WTC11 (cell line): ENCODE measurements around the gene LENG1. TPM values are rescaled to one million over a fixed set of nuclear protein-coding genes. Genes with fewer than 3 reads are reported as not detected.

ENCODE experiments used
- ATAC-seq: fragments of 200-7000 bp; cut with Tn5 transposase; 2 replicates; pipeline ENCODE4 v1.10.0; 2021; ENCODE audit warnings: mild to moderate bottlenecking, moderate library complexity
- CTCF ChIA-PET: fragments of 300-600 bp; sonication (Branson Sonifier 250); formaldehyde crosslinking; loops from one replicate; lab custom pipeline; 2021; ENCODE audit warnings: antibody characterized with exemption; lab: Charles Lee
- POLR2A ChIA-PET: fragments of 350-600 bp; sonication (Branson Sonifier 250); formaldehyde crosslinking; loops from one replicate; lab custom pipeline; 2021; ENCODE audit warnings: antibody characterized with exemption; lab: Charles Lee
- DNase-seq: peaks from one replicate; pipeline ENCODE4 v3.0.0; 2021; ENCODE audit warnings: low spot score
- H3K27ac Mint-ChIP-seq: 2 replicates; pipeline ENCODE4 v1.8.0; 2021; ENCODE audit warnings: mixed read lengths
- H3K27me3 Mint-ChIP-seq: 2 replicates; pipeline ENCODE4 v1.8.0; 2021; ENCODE audit warnings: low read depth, mild to moderate bottlenecking, moderate library complexity, mixed read lengths
- H3K36me3 Mint-ChIP-seq: 2 replicates; pipeline ENCODE4 v1.8.0; 2021; ENCODE audit warnings: mixed read lengths
- H3K4me1 Mint-ChIP-seq: 2 replicates; pipeline ENCODE4 v1.8.0; 2022; ENCODE audit warnings: mixed read lengths
- H3K4me3 Mint-ChIP-seq: 2 replicates; pipeline ENCODE4 v1.8.0; 2021; ENCODE audit warnings: mild to moderate bottlenecking, moderate library complexity, mixed read lengths
- H3K9me3 Mint-ChIP-seq: 2 replicates; pipeline ENCODE4 v1.8.0; 2021; ENCODE audit warnings: mixed read lengths
- CREM ChIP-seq: sonication (generic); formaldehyde crosslinking; IDR thresholded peaks from 2 replicates; pipeline ENCODE4 v1.8.1; 2022; ENCODE audit warnings: mild to moderate bottlenecking, missing genetic modification reagents, moderate library complexity
- ESRRA ChIP-seq: sonication (generic); formaldehyde crosslinking; IDR thresholded peaks from 2 replicates; pipeline ENCODE4 v1.8.1; 2022; ENCODE audit warnings: mild to moderate bottlenecking, missing genetic modification reagents, borderline replicate concordance
- ETV6 ChIP-seq: sonication (generic); formaldehyde crosslinking; IDR thresholded peaks from 2 replicates; pipeline ENCODE4 v1.8.1; 2022; ENCODE audit warnings: mild to moderate bottlenecking, missing genetic modification reagents
- FOXP1 ChIP-seq: sonication (generic); formaldehyde crosslinking; IDR thresholded peaks from 2 replicates; pipeline ENCODE4 v1.8.0; 2022; ENCODE audit warnings: missing genetic modification reagents, mild to moderate bottlenecking, moderate library complexity, borderline replicate concordance
- GABPB1 ChIP-seq: sonication (generic); formaldehyde crosslinking; IDR thresholded peaks from 2 replicates; pipeline ENCODE4 v1.8.1; 2023; ENCODE audit warnings: mild to moderate bottlenecking, missing genetic modification reagents
- NFE2L1 ChIP-seq: sonication (generic); formaldehyde crosslinking; IDR thresholded peaks from 2 replicates; pipeline ENCODE4 v1.8.1; 2023; ENCODE audit warnings: missing genetic modification reagents
- SMAD3 ChIP-seq: sonication (generic); formaldehyde crosslinking; IDR thresholded peaks from 2 replicates; pipeline ENCODE4 v1.8.0; 2022; ENCODE audit warnings: missing genetic modification reagents, mild to moderate bottlenecking, borderline replicate concordance
- SMAD4 ChIP-seq: sonication (generic); formaldehyde crosslinking; IDR thresholded peaks from 2 replicates; pipeline ENCODE4 v1.8.0; 2022; ENCODE audit warnings: mild to moderate bottlenecking, missing genetic modification reagents
- SP1 ChIP-seq: sonication (generic); formaldehyde crosslinking; conservative IDR thresholded peaks from 2 replicates; pipeline ENCODE4 v1.8.1; 2022; ENCODE audit warnings: missing genetic modification reagents
- TEAD1 ChIP-seq: sonication (generic); formaldehyde crosslinking; IDR thresholded peaks from 2 replicates; pipeline ENCODE4 v1.8.0; 2022; ENCODE audit warnings: mild to moderate bottlenecking, missing genetic modification reagents
- ZNF121 ChIP-seq: sonication (generic); formaldehyde crosslinking; IDR thresholded peaks from 2 replicates; pipeline ENCODE4 v1.8.0; 2023; ENCODE audit warnings: missing genetic modification reagents
- ZNF219 ChIP-seq: sonication (generic); formaldehyde crosslinking; IDR thresholded peaks from 2 replicates; pipeline ENCODE4 v1.8.0; 2023; ENCODE audit warnings: missing genetic modification reagents, mild to moderate bottlenecking, borderline replicate concordance
- ZNF416 ChIP-seq: fragments of 250-450 bp; sonication (Bioruptor Pico); IDR thresholded peaks from 2 replicates; pipeline ENCODE4 v1.9.0; 2021; ENCODE audit warnings: mild to moderate bottlenecking, inconsistent platforms
- total RNA-seq: library from RNA; stranded (reverse); gene quantifications from 3 replicates; pipeline ENCODE4 v1.2.3, GENCODE V29; 2021
- TF ChIP-seq, protein P1 (sequence below): sonication (generic); formaldehyde crosslinking; IDR thresholded peaks from 2 replicates; pipeline ENCODE4 v1.8.0; 2022; ENCODE audit warnings: mild to moderate bottlenecking, missing genetic modification reagents
- TF ChIP-seq, protein P2 (sequence below): sonication (generic); formaldehyde crosslinking; IDR thresholded peaks from 2 replicates; pipeline ENCODE4 v1.8.1; 2022; ENCODE audit warnings: low read depth, mild to moderate bottlenecking, moderate library complexity, missing genetic modification reagents, borderline replicate concordance
- TF ChIP-seq, protein P3 (sequence below): sonication (generic); formaldehyde crosslinking; IDR thresholded peaks from 2 replicates; pipeline ENCODE4 v1.8.1; 2022; ENCODE audit warnings: mild to moderate bottlenecking, missing genetic modification reagents, moderate library complexity, borderline replicate concordance
- TF ChIP-seq, protein P4 (sequence below): fragments of 250-450 bp; sonication (Bioruptor Pico); IDR thresholded peaks from 2 replicates; pipeline ENCODE4 v1.9.0; 2021; ENCODE audit warnings: moderate library complexity, mild to moderate bottlenecking, inconsistent platforms, borderline replicate concordance
- TF ChIP-seq, protein P5 (sequence below): sonication (generic); formaldehyde crosslinking; IDR thresholded peaks from 2 replicates; pipeline ENCODE4 v1.8.0; 2022; ENCODE audit warnings: mild to moderate bottlenecking, missing genetic modification reagents
- TF ChIP-seq, protein P6 (sequence below): fragments of 250-450 bp; sonication (Bioruptor Pico); IDR thresholded peaks from 2 replicates; pipeline ENCODE4 v1.9.0; 2021; ENCODE audit warnings: mild to moderate bottlenecking, borderline replicate concordance

LENG1 gene
- total RNA-seq, 1 experiment from 2014 or later, result 4.9 TPM

DNA sequence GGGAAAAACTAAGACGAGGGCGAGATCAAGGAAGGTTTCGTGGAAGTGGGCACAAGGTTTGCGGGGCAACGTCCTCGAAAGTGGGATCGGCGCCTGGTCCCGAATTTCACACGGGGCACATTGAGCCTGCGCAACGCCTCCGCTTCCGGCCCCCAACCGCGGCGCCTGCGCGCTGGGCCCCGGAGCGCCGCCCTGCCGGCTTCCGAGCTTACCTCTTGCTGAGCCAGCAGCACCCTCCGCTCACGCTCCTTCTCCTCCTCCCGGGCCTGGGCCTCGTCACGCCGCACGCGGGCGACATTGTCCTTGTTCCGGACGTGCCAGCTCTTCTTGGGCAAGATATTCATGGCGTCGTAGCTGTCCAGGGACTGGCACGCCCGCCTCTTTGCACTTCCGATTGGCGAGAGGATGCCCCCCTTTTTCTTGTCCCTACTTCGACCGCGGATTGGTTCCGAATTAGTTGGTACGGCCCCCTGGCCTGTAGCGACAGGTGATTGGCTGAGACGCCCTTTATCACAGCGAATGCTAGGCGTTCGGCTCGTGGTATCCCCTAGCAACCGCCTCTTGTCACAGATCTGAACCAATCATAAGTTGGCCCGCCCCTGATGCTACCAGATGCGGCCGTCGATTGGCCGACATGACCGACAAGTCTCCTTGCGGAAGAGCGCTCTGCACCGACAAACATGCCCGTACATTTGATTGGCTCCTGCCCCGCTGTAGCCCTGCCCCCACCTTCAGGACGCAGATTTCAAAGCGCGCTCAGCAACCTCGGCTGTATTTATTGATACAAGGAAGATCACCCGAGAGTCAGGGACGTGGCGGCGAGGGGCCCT, at the start of gene LENG1 (continued):
- TF ChIP-seq, protein P1, sequence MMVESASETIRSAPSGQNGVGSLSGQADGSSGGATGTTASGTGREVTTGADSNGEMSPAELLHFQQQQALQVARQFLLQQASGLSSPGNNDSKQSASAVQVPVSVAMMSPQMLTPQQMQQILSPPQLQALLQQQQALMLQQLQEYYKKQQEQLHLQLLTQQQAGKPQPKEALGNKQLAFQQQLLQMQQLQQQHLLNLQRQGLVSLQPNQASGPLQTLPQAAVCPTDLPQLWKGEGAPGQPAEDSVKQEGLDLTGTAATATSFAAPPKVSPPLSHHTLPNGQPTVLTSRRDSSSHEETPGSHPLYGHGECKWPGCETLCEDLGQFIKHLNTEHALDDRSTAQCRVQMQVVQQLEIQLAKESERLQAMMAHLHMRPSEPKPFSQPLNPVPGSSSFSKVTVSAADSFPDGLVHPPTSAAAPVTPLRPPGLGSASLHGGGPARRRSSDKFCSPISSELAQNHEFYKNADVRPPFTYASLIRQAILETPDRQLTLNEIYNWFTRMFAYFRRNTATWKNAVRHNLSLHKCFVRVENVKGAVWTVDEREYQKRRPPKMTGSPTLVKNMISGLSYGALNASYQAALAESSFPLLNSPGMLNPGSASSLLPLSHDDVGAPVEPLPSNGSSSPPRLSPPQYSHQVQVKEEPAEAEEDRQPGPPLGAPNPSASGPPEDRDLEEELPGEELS (CRISPR knock-in tag), result peak; percentile 50
- peak; percentile 81 for TF ChIP-seq ZNF416 (CRISPR knock-in tag)
- TF ChIP-seq, protein P2, sequence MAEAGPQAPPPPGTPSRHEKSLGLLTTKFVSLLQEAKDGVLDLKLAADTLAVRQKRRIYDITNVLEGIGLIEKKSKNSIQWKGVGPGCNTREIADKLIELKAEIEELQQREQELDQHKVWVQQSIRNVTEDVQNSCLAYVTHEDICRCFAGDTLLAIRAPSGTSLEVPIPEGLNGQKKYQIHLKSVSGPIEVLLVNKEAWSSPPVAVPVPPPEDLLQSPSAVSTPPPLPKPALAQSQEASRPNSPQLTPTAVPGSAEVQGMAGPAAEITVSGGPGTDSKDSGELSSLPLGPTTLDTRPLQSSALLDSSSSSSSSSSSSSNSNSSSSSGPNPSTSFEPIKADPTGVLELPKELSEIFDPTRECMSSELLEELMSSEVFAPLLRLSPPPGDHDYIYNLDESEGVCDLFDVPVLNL (CRISPR knock-in tag), result no peak
- TF ChIP-seq NFE2L1 (CRISPR knock-in tag), result no peak
- peak; percentile 94 for TF ChIP-seq ZNF121 (CRISPR knock-in tag)
- peak; percentile 65; the same call in 1 of the 2 replicates for TF ChIP-seq GABPB1 (CRISPR knock-in tag)
- TF ChIP-seq, protein P3, sequence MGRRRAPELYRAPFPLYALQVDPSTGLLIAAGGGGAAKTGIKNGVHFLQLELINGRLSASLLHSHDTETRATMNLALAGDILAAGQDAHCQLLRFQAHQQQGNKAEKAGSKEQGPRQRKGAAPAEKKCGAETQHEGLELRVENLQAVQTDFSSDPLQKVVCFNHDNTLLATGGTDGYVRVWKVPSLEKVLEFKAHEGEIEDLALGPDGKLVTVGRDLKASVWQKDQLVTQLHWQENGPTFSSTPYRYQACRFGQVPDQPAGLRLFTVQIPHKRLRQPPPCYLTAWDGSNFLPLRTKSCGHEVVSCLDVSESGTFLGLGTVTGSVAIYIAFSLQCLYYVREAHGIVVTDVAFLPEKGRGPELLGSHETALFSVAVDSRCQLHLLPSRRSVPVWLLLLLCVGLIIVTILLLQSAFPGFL (CRISPR knock-in tag), result peak; percentile 31; the same call in 1 of the 2 replicates
- TF ChIP-seq ESRRA, result no peak
- peak; percentile 83 for TF ChIP-seq SP1 (CRISPR knock-in tag)
- 0 out of 2 replicates have a peak, but pooled peaks have one; percentile 46 for TF ChIP-seq TEAD1 (CRISPR knock-in tag)
- peak; percentile 43; the same call in 1 of the 2 replicates for TF ChIP-seq FOXP1 (CRISPR knock-in tag)
- 0 out of 2 replicates have a peak, but pooled peaks have one; percentile 55 for TF ChIP-seq ETV6 (CRISPR knock-in tag)
- TF ChIP-seq, all 79 proteins: peak for 15

DNA sequence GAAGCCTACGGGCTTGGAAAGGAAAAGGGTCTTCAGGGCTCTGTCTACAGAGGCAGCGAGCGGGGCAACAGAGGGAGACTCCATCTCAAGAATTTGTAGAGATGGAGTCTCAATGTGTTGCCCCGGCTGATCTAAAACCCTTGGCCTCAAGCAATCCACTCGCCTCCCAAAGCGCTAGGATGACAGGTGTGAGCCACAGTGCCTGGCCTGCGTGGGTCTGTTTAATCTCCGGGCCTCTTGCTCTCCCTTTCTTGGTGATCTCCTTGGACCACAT, 49.2 kb upstream of the LENG1 start:
- peaks cover 40% of the 10 kb centered on the region for H3K4me1 Mint-ChIP-seq
- peaks cover 52% of the 10 kb centered on the region for H3K36me3 Mint-ChIP-seq
- TF ChIP-seq SMAD3 (CRISPR knock-in tag) (0 out of 2 replicates have a peak, but pooled peaks have one; percentile 2), ZNF121 (CRISPR knock-in tag) (peak; percentile 57), CREM (CRISPR knock-in tag) (no peak), SMAD4 (no peak), SP1 (CRISPR knock-in tag) (no peak), ZNF219 (CRISPR knock-in tag) (peak; percentile 53; the same call in 1 of the 2 replicates)
- TF ChIP-seq, protein P4, sequence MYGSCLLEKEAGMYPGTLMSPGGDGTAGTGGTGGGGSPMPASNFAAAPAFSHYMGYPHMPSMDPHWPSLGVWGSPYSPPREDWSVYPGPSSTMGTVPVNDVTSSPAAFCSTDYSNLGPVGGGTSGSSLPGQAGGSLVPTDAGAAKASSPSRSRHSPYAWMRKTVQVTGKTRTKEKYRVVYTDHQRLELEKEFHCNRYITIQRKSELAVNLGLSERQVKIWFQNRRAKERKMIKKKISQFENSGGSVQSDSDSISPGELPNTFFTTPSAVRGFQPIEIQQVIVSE (CRISPR knock-in tag), result no peak
- TF ChIP-seq, protein P5, sequence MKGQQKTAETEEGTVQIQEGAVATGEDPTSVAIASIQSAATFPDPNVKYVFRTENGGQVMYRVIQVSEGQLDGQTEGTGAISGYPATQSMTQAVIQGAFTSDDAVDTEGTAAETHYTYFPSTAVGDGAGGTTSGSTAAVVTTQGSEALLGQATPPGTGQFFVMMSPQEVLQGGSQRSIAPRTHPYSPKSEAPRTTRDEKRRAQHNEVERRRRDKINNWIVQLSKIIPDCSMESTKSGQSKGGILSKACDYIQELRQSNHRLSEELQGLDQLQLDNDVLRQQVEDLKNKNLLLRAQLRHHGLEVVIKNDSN (CRISPR knock-in tag), result 0 out of 2 replicates have a peak, but pooled peaks have one; percentile 38
- TF ChIP-seq, protein P6, sequence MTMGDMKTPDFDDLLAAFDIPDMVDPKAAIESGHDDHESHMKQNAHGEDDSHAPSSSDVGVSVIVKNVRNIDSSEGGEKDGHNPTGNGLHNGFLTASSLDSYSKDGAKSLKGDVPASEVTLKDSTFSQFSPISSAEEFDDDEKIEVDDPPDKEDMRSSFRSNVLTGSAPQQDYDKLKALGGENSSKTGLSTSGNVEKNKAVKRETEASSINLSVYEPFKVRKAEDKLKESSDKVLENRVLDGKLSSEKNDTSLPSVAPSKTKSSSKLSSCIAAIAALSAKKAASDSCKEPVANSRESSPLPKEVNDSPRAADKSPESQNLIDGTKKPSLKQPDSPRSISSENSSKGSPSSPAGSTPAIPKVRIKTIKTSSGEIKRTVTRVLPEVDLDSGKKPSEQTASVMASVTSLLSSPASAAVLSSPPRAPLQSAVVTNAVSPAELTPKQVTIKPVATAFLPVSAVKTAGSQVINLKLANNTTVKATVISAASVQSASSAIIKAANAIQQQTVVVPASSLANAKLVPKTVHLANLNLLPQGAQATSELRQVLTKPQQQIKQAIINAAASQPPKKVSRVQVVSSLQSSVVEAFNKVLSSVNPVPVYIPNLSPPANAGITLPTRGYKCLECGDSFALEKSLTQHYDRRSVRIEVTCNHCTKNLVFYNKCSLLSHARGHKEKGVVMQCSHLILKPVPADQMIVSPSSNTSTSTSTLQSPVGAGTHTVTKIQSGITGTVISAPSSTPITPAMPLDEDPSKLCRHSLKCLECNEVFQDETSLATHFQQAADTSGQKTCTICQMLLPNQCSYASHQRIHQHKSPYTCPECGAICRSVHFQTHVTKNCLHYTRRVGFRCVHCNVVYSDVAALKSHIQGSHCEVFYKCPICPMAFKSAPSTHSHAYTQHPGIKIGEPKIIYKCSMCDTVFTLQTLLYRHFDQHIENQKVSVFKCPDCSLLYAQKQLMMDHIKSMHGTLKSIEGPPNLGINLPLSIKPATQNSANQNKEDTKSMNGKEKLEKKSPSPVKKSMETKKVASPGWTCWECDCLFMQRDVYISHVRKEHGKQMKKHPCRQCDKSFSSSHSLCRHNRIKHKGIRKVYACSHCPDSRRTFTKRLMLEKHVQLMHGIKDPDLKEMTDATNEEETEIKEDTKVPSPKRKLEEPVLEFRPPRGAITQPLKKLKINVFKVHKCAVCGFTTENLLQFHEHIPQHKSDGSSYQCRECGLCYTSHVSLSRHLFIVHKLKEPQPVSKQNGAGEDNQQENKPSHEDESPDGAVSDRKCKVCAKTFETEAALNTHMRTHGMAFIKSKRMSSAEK (CRISPR knock-in tag), result 0 out of 2 replicates have a peak, but pooled peaks have one; percentile 1
- H3K4me3 Mint-ChIP-seq, result no peak overlapping the region
- CTCF ChIA-PET, result interaction anchor here (0.8 to 2.6 kb wide), 4 partner anchors 19 to 57 kb away, joined by 4 to 14 read pairs (median 4); partner anchors contain the start of gene MBOAT7
- DNase-seq (no peak), ATAC-seq (peak; percentile 18; the same call in 1 of the 2 replicates)
- POLR2A ChIA-PET, result interaction anchor here (1.5 to 3.9 kb wide), 4 partner anchors 9 to 57 kb away, joined by 4 to 21 read pairs (median 7); partner anchors contain the start of genes MBOAT7, RPS9 and TSEN34
- H3K27ac Mint-ChIP-seq, result peak overlapping the region; percentile 97
- H3K9me3 Mint-ChIP-seq, result no peaks in the 10 kb centered on the region
- H3K27me3 Mint-ChIP-seq, result no peaks in the 10 kb centered on the region; the same call in 1 of the 2 replicates
